H1 (cell line): ENCODE data around the gene ADO. TPM values are rescaled to one million over a fixed set of nuclear protein-coding genes. Genes with fewer than 3 reads are reported as not detected.

ENCODE experiments used
- CHD7 ChIP-seq: fragments of 300-600 bp; sonication (generic); IDR thresholded peaks from 2 replicates; pipeline ENCODE4 v1.7.1; 2012; ENCODE audit warnings: low read length, moderate library complexity, mild to moderate bottlenecking, inconsistent platforms; ENCODE audit not compliant: insufficient replicate concordance
- E2F6 ChIP-seq: IDR thresholded peaks from 2 replicates; pipeline ENCODE4 v1.6.1; 2012; ENCODE audit warnings: inconsistent platforms
- FOSL1 ChIP-seq: IDR thresholded peaks from 2 replicates; pipeline ENCODE4 v1.6.1; 2011; ENCODE audit warnings: mild to moderate bottlenecking, low read depth, low read length, moderate library complexity; ENCODE audit not compliant: insufficient read depth
- MAX ChIP-seq: IDR thresholded peaks from 2 replicates; pipeline ENCODE4 v1.6.1; 2012; ENCODE audit warnings: inconsistent platforms
- PHF8 ChIP-seq: fragments of 200-600 bp; sonication (generic); conservative IDR thresholded peaks from 2 replicates; pipeline ENCODE4 v1.7.1; 2012; ENCODE audit warnings: low read depth, mild to moderate bottlenecking, inconsistent platforms, low read length, moderate library complexity
- RAD21 ChIP-seq, 2 experiments: IDR thresholded peaks in 1 of 2; conservative IDR thresholded peaks in 1 of 2; 2 replicates each; pipeline ENCODE4 v1.6.1; 2011; ENCODE audit warnings: low read depth in 2 of 2, low read length in 2 of 2, improper control_type of control experiment in 1 of 2, inconsistent platforms in 1 of 2, mild to moderate bottlenecking in 1 of 2, moderate library complexity in 1 of 2
- SP2 ChIP-seq: IDR thresholded peaks from 2 replicates; pipeline ENCODE4 v1.6.1; 2012; ENCODE audit warnings: mild to moderate bottlenecking, low read length, inconsistent platforms
- SUZ12 ChIP-seq: fragments of 200-600 bp; sonication (generic); IDR thresholded peaks from 2 replicates; pipeline ENCODE4 v1.6.1; 2012; ENCODE audit warnings: mild to moderate bottlenecking, inconsistent platforms, low read length, moderate library complexity, mixed read lengths
- TEAD4 ChIP-seq: IDR thresholded peaks from 2 replicates; pipeline ENCODE4 v1.6.1; 2012; ENCODE audit warnings: low read depth, low read length, inconsistent platforms, mixed read lengths
- polyA plus RNA-seq, 7 experiments: library from polyadenylated mRNA; depleted of rRNA in 3 of 7; stranded (reverse) in 5 of 7; unstranded in 2 of 7; fragments of >200 nt in 5 of 7; fragments of 200-250 nt in 2 of 7; gene quantifications; 1 replicate in 5 of 7; 2 replicates in 1 of 7; 4 replicates in 1 of 7; pipeline versions ENCODE4 v1.2.1 to v1.2.3, GENCODE V29; 2011 to 2013; ENCODE audit warnings: missing spikeins in 2 of 7, mixed read lengths in 2 of 7
- total RNA-seq: library from RNA; stranded (reverse); fragmentation: NEBNext Ultra II Directional; extraction: Animal tissue kit (Norgen Biotek cat#: 25700); gene quantifications from 2 replicates; pipeline ENCODE4 v1.2.1, GENCODE V29; 2021

The ADO gene
- total and polyA plus RNA-seq, 2 of the 8 experiments (the other 6 are each of a cell fraction or from before 2014, with no cell fraction given), result 18.7 to 27.9 TPM

GRCh38 chr10:62852961-62853702 lies 48.6 kb downstream of the ADO start (continued):
- TF ChIP-seq CHD7 (no peak), MAX (no peak), RAD21 (IDR thresholded peaks at IDR 0.05 in 1 of 2, conservative IDR thresholded peaks at IDR 0.05 in 1 of 2; ENCODE audit: low read depth in 2 of 2, low read length in 2 of 2) (no peak), TEAD4 (no peak), FOSL1 (no peak), PHF8 (no peak), E2F6 (no peak), SP2 (no peak), SUZ12 (no peak)
